ENCODE data around the gene INPP4B.

The INPP4B gene

GRCh38 chr4:142379277-142380051 lies 466.6 kb downstream of the INPP4B start:
- no peaks in the 10 kb centered on the region for H3K27me3 ChIP-seq (ENCODE audit: control insufficient read depth in 1 of 2, insufficient read depth in 2 of 2, low read length in 2 of 2)
- H3K27ac ChIP-seq (ENCODE audit: low read length): no peak overlapping the region
- no peaks in the 10 kb centered on the region for H3K9me3 ChIP-seq (ENCODE audit: control insufficient read depth in 2 of 2, low read length in 2 of 2)
- no peak overlapping the region for H3K9ac ChIP-seq (ENCODE audit: low read length in 2 of 2)
- no peak overlapping the region for H3K4me3 ChIP-seq (ENCODE audit: low read length in 2 of 2)
- H3K36me3 ChIP-seq (ENCODE audit: control insufficient read depth in 2 of 2, insufficient read depth in 2 of 2, low read length in 2 of 2): no peaks in the 10 kb centered on the region
- H3K4me1 ChIP-seq (ENCODE audit: control insufficient read depth, insufficient read depth, low read length): peaks cover 13% of the 10 kb centered on the region

- Histone ChIP-seq H3K36me3 (ENCODE audit: control insufficient read depth in 2 of 2, insufficient read depth in 2 of 2, low read length in 2 of 2) (no peaks in the 10 kb centered on the region), H3K9ac (ENCODE audit: low read length in 2 of 2) (no peak overlapping the region), H3K27me3 (ENCODE audit: control insufficient read depth in 1 of 2, insufficient read depth in 2 of 2, low read length in 2 of 2) (no peaks in the 10 kb centered on the region), H3K9me3 (ENCODE audit: control insufficient read depth in 2 of 2, low read length in 2 of 2) (no peaks in the 10 kb centered on the region), H3K27ac (ENCODE audit: low read length) (no peak overlapping the region), H3K4me1 (ENCODE audit: control insufficient read depth, insufficient read depth, low read length) (peaks cover 13% of the 10 kb centered on the region), H3K4me3 (ENCODE audit: low read length in 2 of 2) (no peak overlapping the region)
Measured at GRCh38 chr4:142378179-142378578, 467.9 kb downstream of the INPP4B start.

- Histone ChIP-seq H3K9me3 (ENCODE audit: control insufficient read depth in 2 of 2, low read length in 2 of 2) (no peaks in the 10 kb centered on the region), H3K27ac (ENCODE audit: low read length) (no peak overlapping the region), H3K4me1 (ENCODE audit: control insufficient read depth, insufficient read depth, low read length) (peaks cover 13% of the 10 kb centered on the region), H3K27me3 (ENCODE audit: control insufficient read depth in 1 of 2, insufficient read depth in 2 of 2, low read length in 2 of 2) (no peaks in the 10 kb centered on the region), H3K9ac (ENCODE audit: low read length in 2 of 2) (no peak overlapping the region), H3K36me3 (ENCODE audit: control insufficient read depth in 2 of 2, insufficient read depth in 2 of 2, low read length in 2 of 2) (no peaks in the 10 kb centered on the region), H3K4me3 (ENCODE audit: low read length in 2 of 2) (no peak overlapping the region)
Measured at GRCh38 chr4:142377342-142378091, 468.6 kb downstream of the INPP4B start.

GRCh38 chr4:142376204-142376603 lies 469.9 kb downstream of the INPP4B start:
- H3K27me3 ChIP-seq (ENCODE audit: control insufficient read depth in 1 of 2, insufficient read depth in 2 of 2, low read length in 2 of 2): no peaks in the 10 kb centered on the region
- H3K4me3 ChIP-seq (ENCODE audit: low read length in 2 of 2): no peak overlapping the region
- H3K36me3 ChIP-seq (ENCODE audit: control insufficient read depth in 2 of 2, insufficient read depth in 2 of 2, low read length in 2 of 2): no peaks in the 10 kb centered on the region
- no peak overlapping the region for H3K9ac ChIP-seq (ENCODE audit: low read length in 2 of 2)
- H3K9me3 ChIP-seq (ENCODE audit: control insufficient read depth in 2 of 2, low read length in 2 of 2): no peaks in the 10 kb centered on the region
- peaks cover 13% of the 10 kb centered on the region for H3K4me1 ChIP-seq (ENCODE audit: control insufficient read depth, insufficient read depth, low read length)
- no peak overlapping the region for H3K27ac ChIP-seq (ENCODE audit: low read length)

- H3K4me1 ChIP-seq (ENCODE audit: control insufficient read depth, insufficient read depth, low read length): no peaks in the 10 kb centered on the region
- H3K27ac ChIP-seq (ENCODE audit: low read length): no peak overlapping the region
- H3K36me3 ChIP-seq (ENCODE audit: control insufficient read depth in 2 of 2, insufficient read depth in 2 of 2, low read length in 2 of 2): no peaks in the 10 kb centered on the region
- no peak overlapping the region for H3K9ac ChIP-seq (ENCODE audit: low read length in 2 of 2)
- no peak overlapping the region for H3K4me3 ChIP-seq (ENCODE audit: low read length in 2 of 2)
- H3K27me3 ChIP-seq (ENCODE audit: control insufficient read depth in 1 of 2, insufficient read depth in 2 of 2, low read length in 2 of 2): no peaks in the 10 kb centered on the region
- no peaks in the 10 kb centered on the region for H3K9me3 ChIP-seq (ENCODE audit: control insufficient read depth in 2 of 2, low read length in 2 of 2)
Measured at GRCh38 chr4:142373610-142374009, 472.5 kb downstream of the INPP4B start.

- no peaks in the 10 kb centered on the region for H3K36me3 ChIP-seq (ENCODE audit: control insufficient read depth in 2 of 2, insufficient read depth in 2 of 2, low read length in 2 of 2)
- H3K27ac ChIP-seq (ENCODE audit: low read length): no peak overlapping the region
Measured at GRCh38 chr4:142372530-142373260, 473.4 kb downstream of the INPP4B start.

GRCh38 chr4:142369141-142369540 lies 477.0 kb downstream of the INPP4B start:
- Histone ChIP-seq H3K27me3 (ENCODE audit: control insufficient read depth in 1 of 2, insufficient read depth in 2 of 2, low read length in 2 of 2) (no peaks in the 10 kb centered on the region), H3K4me3 (ENCODE audit: low read length in 2 of 2) (no peak overlapping the region), H3K9me3 (ENCODE audit: control insufficient read depth in 2 of 2, low read length in 2 of 2) (no peaks in the 10 kb centered on the region), H3K27ac (ENCODE audit: low read length) (no peak overlapping the region), H3K4me1 (ENCODE audit: control insufficient read depth, insufficient read depth, low read length) (peaks cover 3% of the 10 kb centered on the region), H3K36me3 (ENCODE audit: control insufficient read depth in 2 of 2, insufficient read depth in 2 of 2, low read length in 2 of 2) (no peaks in the 10 kb centered on the region), H3K9ac (ENCODE audit: low read length in 2 of 2) (no peak overlapping the region)

More at GRCh38 chr4:142372530-142373260, 473.4 kb downstream of the INPP4B start:
- Histone ChIP-seq H3K4me1 (ENCODE audit: control insufficient read depth, insufficient read depth, low read length) (no peaks in the 10 kb centered on the region), H3K27me3 (ENCODE audit: control insufficient read depth in 1 of 2, insufficient read depth in 2 of 2, low read length in 2 of 2) (no peaks in the 10 kb centered on the region), H3K9me3 (ENCODE audit: control insufficient read depth in 2 of 2, low read length in 2 of 2) (no peaks in the 10 kb centered on the region), H3K9ac (ENCODE audit: low read length in 2 of 2) (no peak overlapping the region), H3K4me3 (ENCODE audit: low read length in 2 of 2) (no peak overlapping the region)

GRCh38 chr4:142367418-142368180 lies 478.5 kb downstream of the INPP4B start:
- no peaks in the 10 kb centered on the region for H3K36me3 ChIP-seq (ENCODE audit: control insufficient read depth in 2 of 2, insufficient read depth in 2 of 2, low read length in 2 of 2)
- H3K4me3 ChIP-seq (ENCODE audit: low read length in 2 of 2): no peak overlapping the region
- peaks cover 3% of the 10 kb centered on the region for H3K4me1 ChIP-seq (ENCODE audit: control insufficient read depth, insufficient read depth, low read length)
- H3K9me3 ChIP-seq (ENCODE audit: control insufficient read depth in 2 of 2, low read length in 2 of 2): no peaks in the 10 kb centered on the region
- H3K9ac ChIP-seq (ENCODE audit: low read length in 2 of 2): no peak overlapping the region
- no peaks in the 10 kb centered on the region for H3K27me3 ChIP-seq (ENCODE audit: control insufficient read depth in 1 of 2, insufficient read depth in 2 of 2, low read length in 2 of 2)
- H3K27ac ChIP-seq (ENCODE audit: low read length): no peak overlapping the region

- H3K27me3 ChIP-seq (ENCODE audit: control insufficient read depth in 1 of 2, insufficient read depth in 2 of 2, low read length in 2 of 2): no peaks in the 10 kb centered on the region
- H3K27ac ChIP-seq (ENCODE audit: low read length): no peak overlapping the region
- no peak overlapping the region for H3K4me3 ChIP-seq (ENCODE audit: low read length in 2 of 2)
- H3K4me1 ChIP-seq (ENCODE audit: control insufficient read depth, insufficient read depth, low read length): peaks cover 3% of the 10 kb centered on the region
- no peaks in the 10 kb centered on the region for H3K9me3 ChIP-seq (ENCODE audit: control insufficient read depth in 2 of 2, low read length in 2 of 2)
- H3K9ac ChIP-seq (ENCODE audit: low read length in 2 of 2): no peak overlapping the region
- no peaks in the 10 kb centered on the region for H3K36me3 ChIP-seq (ENCODE audit: control insufficient read depth in 2 of 2, insufficient read depth in 2 of 2, low read length in 2 of 2)
Measured at GRCh38 chr4:142366769-142367181, 479.3 kb downstream of the INPP4B start.

- no peak overlapping the region for H3K27ac ChIP-seq (ENCODE audit: low read length)
- H3K27me3 ChIP-seq (ENCODE audit: control insufficient read depth in 1 of 2, insufficient read depth in 2 of 2, low read length in 2 of 2): no peaks in the 10 kb centered on the region
- no peaks in the 10 kb centered on the region for H3K36me3 ChIP-seq (ENCODE audit: control insufficient read depth in 2 of 2, insufficient read depth in 2 of 2, low read length in 2 of 2)
- H3K9ac ChIP-seq (ENCODE audit: low read length in 2 of 2): no peak overlapping the region
- H3K4me1 ChIP-seq (ENCODE audit: control insufficient read depth, insufficient read depth, low read length): peaks cover 3% of the 10 kb centered on the region
- no peak overlapping the region for H3K4me3 ChIP-seq (ENCODE audit: low read length in 2 of 2)
- no peaks in the 10 kb centered on the region for H3K9me3 ChIP-seq (ENCODE audit: control insufficient read depth in 2 of 2, low read length in 2 of 2)
Measured at GRCh38 chr4:142365391-142365790, 480.7 kb downstream of the INPP4B start.
